Left ventricle myocardium inferior (tissue), 1 donor: Measurements from ENCODE around the gene PARD3B. TPM values are rescaled to one million over a fixed set of nuclear protein-coding genes. Genes with fewer than 3 reads are reported as not detected.

Experiments used
- DNase-seq: peaks from one replicate; pipeline ENCODE4 v3.0.0-alpha.2; 2020
- H3K27ac ChIP-seq: fragments of 200-600 bp; replicated peaks from 2 replicates; pipeline ENCODE4 v1.8.0; 2021
- H3K27me3 ChIP-seq: fragments of 200-600 bp; 2 replicates; pipeline ENCODE4 v1.8.0; 2021; ENCODE audit warnings: low read depth
- H3K36me3 ChIP-seq: fragments of 200-600 bp; 2 replicates; pipeline ENCODE4 v1.8.0; 2021
- H3K4me1 ChIP-seq: fragments of 200-600 bp; 2 replicates; pipeline ENCODE4 v1.8.0; 2021
- H3K4me3 ChIP-seq: fragments of 200-600 bp; 2 replicates; pipeline ENCODE4 v1.8.0; 2021; ENCODE audit warnings: mild to moderate bottlenecking, moderate library complexity
- H3K9me3 ChIP-seq: fragments of 200-600 bp; replicated peaks from 2 replicates; pipeline ENCODE4 v1.8.0; 2021
- CTCF ChIP-seq: fragments of 200-600 bp; IDR thresholded peaks from 2 replicates; pipeline ENCODE4 v1.8.0; 2021; ENCODE audit warnings: antibody characterized with exemption, mild to moderate bottlenecking, borderline replicate concordance
- intact Hi-C: fragments of 100-400 bp; cut with micrococcal nuclease; formaldehyde crosslinking; loops from one replicate; pipeline ENCODE4 v1.11.0; 2022
- total RNA-seq: library from RNA; stranded (reverse); fragmentation: NEBNext Ultra II Directional; extraction: Animal tissue kit (Norgen Biotek cat#: 25700); gene quantifications from one replicate; pipeline ENCODE4 v1.2.1, GENCODE V29; 2021
- donor health status: DM: no; HTN: yes; CAD: no; lungs with severe emphysema.

The PARD3B gene
- total RNA-seq, 1 donor from 2014 or later = 9.1 TPM

DNA sequence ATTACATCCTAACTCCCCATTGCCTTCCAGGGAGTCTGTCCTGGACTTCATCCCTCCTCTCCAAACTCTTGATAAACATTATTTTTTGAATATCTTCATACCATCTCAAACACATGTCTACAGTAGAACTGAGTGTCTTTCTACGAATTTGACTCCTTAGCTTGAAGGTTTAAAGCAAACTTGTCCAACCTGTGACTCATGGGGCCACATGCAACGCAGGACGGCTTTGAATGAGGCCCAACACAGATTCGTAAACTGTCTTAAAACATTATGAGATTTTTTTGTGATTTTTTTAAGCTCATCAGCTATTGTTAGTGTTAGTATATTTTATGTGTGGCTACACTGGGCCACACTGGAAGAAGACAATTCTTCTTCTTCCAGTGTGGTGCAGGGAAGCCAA, 98.1 kb downstream of the PARD3B start:
- Histone ChIP-seq H3K4me1 (no peaks in the 10 kb centered on the region), H3K4me3 (no peak overlapping the region), H3K27me3 (no peaks in the 10 kb centered on the region), H3K9me3 (no peaks in the 10 kb centered on the region), H3K36me3 (no peaks in the 10 kb centered on the region), H3K27ac (no peak overlapping the region)
- intact Hi-C loops = no loop called here
- DNase-seq = no peak
- TF ChIP-seq CTCF = no peak

DNA sequence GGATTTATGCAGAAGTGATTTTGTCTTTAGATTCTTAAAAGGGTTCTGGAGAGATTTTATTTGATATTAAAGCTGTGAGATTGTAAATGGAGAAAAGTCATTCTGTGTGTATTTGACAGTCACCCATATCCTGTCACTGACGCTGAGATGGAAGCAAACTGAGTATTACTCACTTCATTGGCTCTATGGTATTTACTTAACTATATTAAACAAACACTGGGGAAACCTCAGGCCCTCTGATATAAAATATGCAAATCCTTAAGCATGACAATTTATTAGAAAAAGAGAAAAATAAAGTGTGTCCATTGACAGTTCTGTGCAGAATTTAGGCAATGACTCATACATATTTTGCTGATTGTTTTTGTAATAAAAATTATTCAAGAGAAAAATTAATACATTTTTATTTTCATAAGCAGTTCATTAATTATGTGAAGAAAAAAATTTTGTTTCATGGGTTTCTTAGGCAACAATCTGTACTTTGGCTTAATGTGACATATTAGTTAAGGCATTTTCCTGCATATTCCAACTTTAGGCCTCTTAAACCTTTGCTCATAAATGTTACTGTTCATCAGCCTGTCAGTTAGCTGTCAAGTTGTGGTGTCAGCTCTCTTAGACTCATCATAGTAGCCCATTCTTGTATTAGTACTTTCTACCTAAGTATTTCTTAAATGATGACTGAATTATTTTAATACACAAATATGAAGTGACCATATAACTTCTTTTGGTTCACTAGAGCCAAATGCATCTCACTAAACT, 99.9 kb downstream of the PARD3B start:
- Histone ChIP-seq H3K4me3 (no peak overlapping the region), H3K27me3 (no peaks in the 10 kb centered on the region), H3K9me3 (no peaks in the 10 kb centered on the region), H3K36me3 (no peaks in the 10 kb centered on the region), H3K27ac (no peak overlapping the region), H3K4me1 (no peaks in the 10 kb centered on the region)
- TF ChIP-seq CTCF = no peak
- DNase-seq = no peak
- intact Hi-C loops = no loop called here

DNA sequence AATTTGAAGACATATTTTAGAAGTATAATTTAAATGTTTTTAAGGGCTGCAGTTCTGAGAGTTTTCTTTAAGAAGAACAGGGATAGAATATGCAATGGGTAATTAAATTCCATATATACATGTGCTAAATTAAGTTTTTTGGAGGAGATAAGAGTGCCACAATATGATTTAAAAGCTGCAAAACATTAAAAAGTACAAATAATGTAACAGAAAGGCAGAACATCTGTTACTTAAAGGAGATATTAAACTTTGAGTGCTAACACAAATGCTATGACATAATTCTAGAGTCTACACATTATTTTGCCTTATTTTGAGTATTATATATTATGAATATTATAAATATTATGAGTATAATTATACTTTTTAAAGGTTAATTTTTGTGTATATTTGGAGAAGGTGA, 102.4 kb downstream of the PARD3B start:
- no peaks in the 10 kb centered on the region for H3K4me1 ChIP-seq
- H3K27me3 ChIP-seq = no peaks in the 10 kb centered on the region
- no peaks in the 10 kb centered on the region for H3K36me3 ChIP-seq
- peaks cover 11% of the 10 kb centered on the region for H3K9me3 ChIP-seq
- TF ChIP-seq CTCF = no peak
- H3K27ac ChIP-seq = no peak overlapping the region
- intact Hi-C loops = no loop called here
- H3K4me3 ChIP-seq = no peak overlapping the region
- no peak for DNase-seq

- no peaks in the 10 kb centered on the region for H3K27me3 ChIP-seq
- peaks cover 5% of the 10 kb centered on the region for H3K4me1 ChIP-seq
- intact Hi-C loops = no loop called here
- no peaks in the 10 kb centered on the region for H3K36me3 ChIP-seq
- DNase-seq = no peak
- H3K27ac ChIP-seq = no peak overlapping the region
- no peak overlapping the region for H3K4me3 ChIP-seq
- TF ChIP-seq CTCF = no peak
- H3K9me3 ChIP-seq = peaks cover 11% of the 10 kb centered on the region
These were observed 105.3 kb downstream of the PARD3B start for GRCh38 chr2:204650611-204651010.

- no peak for TF ChIP-seq CTCF
- intact Hi-C loops = no loop called here
- no peak overlapping the region for H3K4me3 ChIP-seq
- H3K27me3 ChIP-seq = no peaks in the 10 kb centered on the region
- no peaks in the 10 kb centered on the region for H3K36me3 ChIP-seq
- H3K27ac ChIP-seq = no peak overlapping the region
- peaks cover 5% of the 10 kb centered on the region for H3K4me1 ChIP-seq
- no peak for DNase-seq
- peaks cover 11% of the 10 kb centered on the region for H3K9me3 ChIP-seq
These were observed 106.8 kb downstream of the PARD3B start for GRCh38 chr2:204652063-204652462.
